SH-SY5Y (cell line): Measurements from ENCODE around the gene IBA57.

Experiments used
- GATA2 ChIP-seq: IDR thresholded peaks from 2 replicates; pipeline ENCODE4 v1.6.1; 2011; ENCODE audit warnings: mild to moderate bottlenecking, low read depth, low read length
- GATA3 ChIP-seq: IDR thresholded peaks from 2 replicates; pipeline ENCODE4 v1.6.1; 2011; ENCODE audit warnings: low read depth, mild to moderate bottlenecking, low read length, moderate library complexity

GRCh38 chr1:228154021-228154669 lies 11.5 kb upstream of the IBA57 start:
- TF ChIP-seq GATA2, result no peak
- no peak for TF ChIP-seq GATA3
